NCI-H1092 treated with DMSO at 0.1 percent for 48 hours (cell line): ENCODE data around the gene C4orf33.
"Not testable (repeated sequence)": the region's sequence is repeated elsewhere in the genome, so short reads cannot be mapped to it uniquely, and the experiment has no call there.

Experiments used
- DNase-seq: peaks from one replicate; lab custom pipeline; 2025; lab: John Stamatoyannopoulos, UW

The C4orf33 gene, protein sequence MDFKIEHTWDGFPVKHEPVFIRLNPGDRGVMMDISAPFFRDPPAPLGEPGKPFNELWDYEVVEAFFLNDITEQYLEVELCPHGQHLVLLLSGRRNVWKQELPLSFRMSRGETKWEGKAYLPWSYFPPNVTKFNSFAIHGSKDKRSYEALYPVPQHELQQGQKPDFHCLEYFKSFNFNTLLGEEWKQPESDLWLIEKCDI

GRCh38 chr4:129095811-129096454 is at the start of gene C4orf33:
C4orf33 (plus strand) TSS chr4:129096152; CDS start chr4:129102611, 6,459 bp downstream.
- DNase-seq = no peak

GRCh38 chr4:129059028-129059427 is 36.9 kb upstream of the C4orf33 start:
- DNase-seq = no peak

- DNase-seq = no peak
Observed at GRCh38 chr4:129062580-129062979, 33.4 kb upstream of the C4orf33 start.

- DNase-seq = no peak
Observed at GRCh38 chr4:129063640-129064039, 32.3 kb upstream of the C4orf33 start.

- DNase-seq = no peak
Observed at GRCh38 chr4:129064717-129065116, 31.2 kb upstream of the C4orf33 start.

DNA sequence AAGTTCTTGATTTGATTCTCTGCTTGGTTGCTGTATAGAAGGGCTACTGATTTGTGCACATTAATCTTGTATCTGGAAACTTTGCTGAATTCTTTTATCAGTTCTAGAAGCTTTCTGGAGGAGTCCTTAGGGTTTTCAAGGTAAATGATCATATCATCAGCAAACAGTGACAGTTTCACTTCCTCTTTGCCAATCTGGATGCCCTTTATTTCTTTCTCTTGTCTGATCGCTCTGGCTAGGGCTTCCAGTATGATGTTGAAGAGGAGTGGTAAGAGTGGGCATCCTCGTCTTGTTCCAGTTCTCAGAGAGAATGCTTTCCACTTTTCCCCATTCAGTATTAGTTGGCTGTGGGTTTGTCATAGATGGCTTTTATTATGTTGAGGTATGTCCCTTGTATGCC is 26.4 kb upstream of the C4orf33 start:
- DNase-seq = not testable (repeated sequence)

DNA sequence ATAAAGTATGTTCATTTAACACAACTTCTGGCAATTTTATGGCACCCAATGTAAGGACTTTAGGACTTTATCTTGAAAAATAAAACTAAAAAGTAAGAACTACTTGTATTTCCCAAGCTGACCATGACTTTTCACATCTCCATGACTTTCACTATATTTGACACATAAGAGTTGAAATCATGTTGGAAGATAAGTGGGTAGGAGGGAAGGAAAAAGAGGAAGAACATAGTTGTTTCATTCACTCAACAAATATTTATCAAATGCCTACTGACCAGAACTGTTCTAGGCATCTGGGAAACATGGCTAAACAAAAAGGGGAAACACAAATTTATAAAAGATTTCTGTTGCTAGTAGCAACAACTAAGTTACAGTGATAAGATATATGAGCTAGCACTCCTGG is 18.6 kb upstream of the C4orf33 start:
- DNase-seq = no peak

DNA sequence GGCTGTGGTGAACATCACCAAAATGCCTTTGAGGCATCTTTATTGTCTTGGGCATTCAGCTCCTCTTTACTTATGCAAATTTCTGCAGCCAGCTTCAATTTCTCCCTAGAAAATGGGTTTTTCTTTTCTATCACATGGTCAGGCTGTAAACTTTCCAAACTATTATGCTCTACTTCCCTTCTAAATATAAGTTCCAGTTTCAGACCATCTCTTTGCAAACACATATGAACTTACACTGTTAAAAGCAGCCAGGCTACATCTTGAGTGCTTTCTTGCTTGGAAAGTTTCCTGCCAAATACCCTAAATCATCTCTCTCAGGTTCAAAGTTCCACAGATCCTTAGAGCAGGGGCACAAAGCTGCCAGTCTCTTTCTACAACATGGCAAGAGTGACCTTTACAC is 15.8 kb upstream of the C4orf33 start:
- no peak for DNase-seq

DNA sequence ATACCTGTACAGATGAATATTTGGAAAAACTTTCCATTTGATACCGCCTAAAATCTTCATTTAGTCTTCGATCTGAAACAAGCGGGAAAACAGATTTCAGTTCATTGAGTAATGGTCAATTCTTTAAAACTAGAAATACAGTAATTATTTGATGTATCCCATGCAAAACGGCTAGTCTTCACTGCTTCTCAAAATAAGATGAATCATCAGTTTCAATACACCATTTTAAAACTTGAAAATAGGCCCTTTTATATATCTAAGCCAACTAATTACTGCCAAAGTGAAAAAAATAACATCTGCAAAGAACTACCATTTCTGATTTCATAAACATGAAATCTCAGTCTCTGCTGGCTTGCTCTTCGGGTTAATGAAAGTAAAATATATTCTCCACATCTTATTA is 13.7 kb upstream of the C4orf33 start:
- no peak for DNase-seq

GRCh38 chr4:129085472-129085871 is 10.5 kb upstream of the C4orf33 start:
- no peak for DNase-seq

- DNase-seq = no peak
Observed at GRCh38 chr4:129087516-129087915, 8.4 kb upstream of the C4orf33 start.

DNA sequence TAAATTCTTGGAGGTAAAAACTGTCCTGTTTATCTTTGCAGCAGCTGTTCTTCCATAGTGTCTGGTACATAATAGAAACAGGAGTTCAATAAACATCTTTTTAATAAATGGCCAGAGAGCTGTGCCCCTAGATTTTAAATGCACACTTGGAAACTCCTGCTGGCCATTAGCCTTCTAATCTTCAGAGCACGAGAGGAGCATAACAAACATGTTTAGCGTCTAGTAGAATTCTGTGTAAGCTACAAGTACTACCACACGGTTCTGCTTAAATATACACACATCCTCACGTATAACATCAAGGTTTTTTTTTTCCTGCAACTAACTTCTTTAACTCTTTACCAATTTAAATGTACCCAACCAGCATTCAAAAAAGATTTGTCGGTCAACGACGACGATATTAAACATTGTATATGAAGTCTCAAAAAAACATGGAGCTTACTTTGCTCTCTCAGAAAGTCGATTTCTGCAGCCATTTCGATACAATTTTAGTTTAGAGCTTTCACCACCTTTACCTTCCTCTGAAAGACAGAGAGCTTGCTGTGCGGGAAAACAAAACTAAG is 3.2 kb upstream of the C4orf33 start:
- DNase-seq = peak; percentile 67

DNA sequence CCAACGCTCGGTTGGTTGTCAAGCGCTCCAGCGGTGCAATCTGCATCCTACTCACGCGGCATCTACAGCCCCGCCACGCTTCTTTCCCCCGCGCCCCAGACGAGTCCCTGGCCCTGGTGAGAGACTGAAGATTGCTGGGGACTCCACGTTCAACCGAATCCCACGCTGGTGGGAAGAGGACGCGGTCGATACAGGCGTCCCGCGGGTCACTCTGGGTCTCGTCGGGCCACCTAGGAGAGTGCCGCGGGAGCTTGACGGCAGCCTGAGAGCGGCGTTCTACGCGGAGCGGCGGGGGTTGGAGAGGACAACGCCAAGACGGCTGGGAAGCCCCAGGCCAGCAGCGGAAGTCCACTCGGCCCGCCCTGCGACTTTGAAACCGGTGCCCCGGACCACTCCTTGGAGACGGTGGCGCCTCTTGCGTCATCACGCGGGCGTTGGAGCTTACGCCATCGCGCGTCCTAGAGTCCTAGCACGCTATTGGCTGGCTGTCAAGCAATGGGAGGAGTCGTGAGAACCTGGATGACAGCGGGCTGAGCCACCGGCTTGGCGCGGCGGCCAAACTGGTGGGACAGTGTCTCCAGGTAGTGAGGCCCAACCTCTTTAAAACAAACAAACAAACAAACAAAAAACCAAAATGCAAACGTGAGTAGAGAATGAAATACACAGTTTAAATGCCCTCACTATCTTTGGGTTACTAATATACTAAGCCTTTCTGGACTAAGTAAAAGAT is 2.6 kb upstream of the C4orf33 start, which contains the start of gene SCLT1:
Gene SCLT1, minus strand, starts transcription at position 349 of the 730 bp plus-strand sequence. CDS start 436 bp downstream, outside the sequence.
- DNase-seq = peak; percentile 96

DNA sequence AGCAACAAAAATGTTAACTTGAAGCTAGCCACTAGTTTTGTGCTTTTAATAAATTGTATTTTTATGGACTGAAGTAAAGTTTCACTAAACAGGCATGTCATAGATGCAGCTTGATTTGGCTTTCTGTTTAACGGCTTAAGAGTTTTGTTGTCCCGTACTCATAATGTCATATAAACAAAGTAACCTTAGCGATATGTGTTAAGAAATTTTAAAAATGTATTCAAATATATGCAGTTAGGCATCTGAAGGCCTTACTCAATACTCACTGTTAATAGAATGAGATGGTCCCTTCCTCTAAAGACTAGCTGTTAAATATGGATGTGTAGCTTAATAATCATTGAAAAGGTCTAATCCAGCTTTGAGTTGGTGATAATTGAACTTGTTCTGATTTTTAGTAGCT is 1.6 kb upstream of the C4orf33 start:
- no peak for DNase-seq

DNA sequence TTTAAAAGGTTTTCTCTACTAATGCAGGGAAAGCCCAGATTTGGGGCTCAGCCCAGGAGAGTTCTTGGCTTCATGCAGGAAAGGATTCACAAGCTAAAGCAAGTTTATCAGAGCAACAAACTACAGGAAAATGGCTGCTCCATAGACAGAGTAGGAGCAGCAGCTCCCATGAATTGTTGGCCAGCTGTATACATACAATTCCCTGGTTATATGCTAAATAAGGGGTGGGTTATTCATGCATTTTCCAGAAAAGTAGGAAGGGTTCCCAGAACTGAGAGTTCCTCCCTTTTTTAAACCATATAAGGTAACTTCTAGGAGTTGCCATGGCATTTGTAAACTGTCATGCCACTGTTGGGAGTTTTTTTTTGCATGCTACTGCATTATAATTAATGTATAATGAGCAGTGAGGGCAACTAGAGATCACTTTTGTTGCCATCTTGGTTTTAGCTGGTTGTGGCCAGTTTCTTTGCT is 2.6 kb downstream of the C4orf33 start:
- DNase-seq = no peak

DNA sequence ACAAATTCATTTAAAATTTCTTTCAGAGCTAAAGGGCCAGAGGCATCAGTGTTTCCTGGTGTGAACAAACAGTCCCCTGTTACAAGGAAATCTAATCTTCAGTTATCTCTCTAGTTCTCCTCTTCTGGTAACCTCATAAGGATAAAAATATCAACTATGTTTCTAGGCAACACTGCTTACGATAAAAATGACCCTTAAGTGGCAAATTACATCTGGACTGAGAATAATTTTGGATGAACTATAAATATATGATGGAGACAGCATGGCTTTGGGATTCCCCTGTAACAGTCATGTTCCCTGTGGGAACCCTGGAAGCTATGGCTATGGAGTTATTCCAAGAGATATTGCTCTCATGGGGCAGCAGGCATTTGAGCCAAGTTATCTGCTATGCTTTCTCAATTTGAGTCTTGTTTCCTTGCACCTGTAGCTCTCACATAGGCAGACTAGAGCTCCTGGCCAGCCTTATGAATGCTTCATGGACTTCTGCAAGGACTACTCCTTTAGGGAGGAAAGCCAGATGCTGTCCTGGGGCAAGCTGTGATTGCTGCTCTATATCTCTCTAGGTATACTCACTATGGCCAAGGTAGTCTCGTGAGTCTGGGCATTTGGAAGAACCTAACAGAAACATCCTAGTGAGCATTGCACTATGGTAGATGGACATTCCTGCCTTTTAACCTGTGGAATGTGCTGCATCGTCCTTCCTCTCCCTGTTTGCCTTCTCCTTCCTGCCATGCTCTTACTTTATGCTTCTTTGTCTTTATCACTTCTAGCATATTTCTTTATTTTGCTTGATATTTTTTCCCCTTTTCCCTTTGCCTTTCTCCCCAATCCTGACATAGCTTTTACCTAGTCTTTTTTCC is 14.2 kb downstream of the C4orf33 start:
- no peak for DNase-seq

GRCh38 chr4:129110931-129111330 is 15.0 kb downstream of the C4orf33 start:
- no peak for DNase-seq

- DNase-seq = no peak
Observed at GRCh38 chr4:129111919-129112318, 16.0 kb downstream of the C4orf33 start.

DNA sequence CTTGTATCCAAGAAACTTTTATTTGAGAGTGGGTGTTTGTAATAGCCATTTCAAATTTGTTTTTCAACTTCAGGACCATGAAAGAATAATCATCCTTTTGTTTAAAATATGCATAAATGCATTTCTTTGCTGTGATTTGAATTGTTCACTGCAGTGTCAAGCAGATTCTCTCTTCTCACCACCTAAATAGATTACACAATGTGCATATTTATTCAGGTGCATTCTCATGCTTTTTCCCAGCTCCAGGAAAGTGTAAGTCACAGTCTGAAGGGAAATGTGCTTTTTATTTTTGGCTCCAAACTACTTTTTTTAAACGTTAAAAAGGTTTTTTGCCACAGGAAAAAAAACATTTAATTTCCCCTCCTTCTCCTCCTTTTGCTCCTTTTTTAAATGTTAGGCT is 17.5 kb downstream of the C4orf33 start:
- DNase-seq = no peak

GRCh38 chr4:129113919-129114318 is 18.0 kb downstream of the C4orf33 start:
- DNase-seq = no peak

DNA sequence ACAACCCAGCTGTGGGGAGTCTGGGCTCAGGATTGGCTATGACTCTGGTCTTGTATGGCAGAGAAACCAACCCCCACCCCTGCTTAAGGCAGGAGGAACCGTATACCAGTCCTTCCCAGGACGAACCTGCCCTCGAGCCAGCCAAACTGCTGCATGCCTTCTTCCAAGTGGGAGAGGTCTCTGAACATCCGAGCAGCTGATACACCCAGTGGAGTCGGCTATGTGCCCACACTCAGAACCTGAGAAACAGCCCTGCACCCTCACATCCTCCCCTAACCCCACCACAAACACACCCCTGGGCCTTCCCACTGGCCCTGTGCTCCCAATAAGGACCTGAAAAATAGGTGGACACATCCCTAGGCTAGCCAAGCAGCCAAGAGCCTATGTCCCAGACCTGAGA is 21.8 kb downstream of the C4orf33 start:
- no peak for DNase-seq

- DNase-seq = not testable (repeated sequence)
Observed at GRCh38 chr4:129126614-129127013, 30.7 kb downstream of the C4orf33 start.
